HG03280 (cell line): Measurements from ENCODE around the gene ADD3.
"Not testable (repeated sequence)": the region's sequence is repeated elsewhere in the genome, so short reads cannot be mapped to it uniquely, and the experiment has no call there.

Experiments used
- ATAC-seq: cut with Tn5 transposase; IDR thresholded peaks from one replicate; pipeline ENCODE4 v1.9.1; 2021; ENCODE audit warnings: mild to moderate bottlenecking, moderate library complexity; ENCODE audit not compliant: unreplicated experiment

ADD3 gene

GRCh38 chr10:110101464-110102144 lies 93.8 kb downstream of the ADD3 start:
- no peak for ATAC-seq

DNA sequence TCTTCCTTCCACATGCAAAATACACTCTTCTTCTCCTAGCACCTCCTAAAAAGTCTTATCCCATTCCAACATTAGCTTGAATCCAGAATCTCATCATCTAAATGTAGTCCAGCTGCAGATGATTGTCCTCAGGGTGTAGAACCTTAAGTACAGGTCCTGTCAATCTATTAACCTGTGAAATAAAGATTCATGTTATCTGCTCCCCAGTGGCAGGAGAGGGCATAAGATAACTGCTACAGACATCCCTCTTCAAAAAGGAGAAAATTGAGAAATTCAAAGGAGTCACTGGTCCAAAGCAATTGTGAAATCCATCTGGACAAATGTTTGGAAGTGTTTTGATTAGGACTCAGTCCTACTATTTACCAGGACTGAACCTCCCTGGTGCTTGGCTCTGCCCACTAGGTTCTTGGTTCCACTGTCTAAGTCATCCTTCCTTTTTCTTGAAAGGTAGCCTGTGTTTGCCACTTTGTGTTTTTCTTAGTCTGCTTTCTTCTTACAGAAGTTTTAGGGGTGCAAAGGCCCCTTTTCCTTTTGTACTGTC lies 96.2 kb downstream of the ADD3 start:
- ATAC-seq, result no peak

DNA sequence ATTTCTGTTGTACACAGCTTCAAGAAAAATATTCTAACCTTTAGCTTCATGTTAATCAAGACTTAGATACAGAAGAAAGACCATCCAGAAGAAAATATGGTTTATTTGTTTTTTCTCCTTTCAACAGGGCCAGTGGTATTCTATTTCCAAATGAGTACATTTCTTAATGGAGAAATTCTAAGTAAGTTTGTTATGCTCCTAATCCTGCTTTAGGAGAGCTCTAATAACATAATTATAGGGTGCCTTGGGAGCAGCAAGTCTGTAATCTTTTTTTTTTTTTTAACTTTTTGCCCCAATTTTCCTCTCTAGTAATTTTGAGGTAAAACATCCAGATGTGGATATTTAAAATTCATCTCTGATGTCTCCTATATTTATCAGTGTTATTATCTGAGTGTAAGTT lies 98.1 kb downstream of the ADD3 start:
- no peak for ATAC-seq

GRCh38 chr10:110107430-110107829 lies 99.6 kb downstream of the ADD3 start:
- ATAC-seq, result no peak

- ATAC-seq, result no peak
Observed at GRCh38 chr10:110107887-110108286, 100.1 kb downstream of the ADD3 start.

GRCh38 chr10:110109511-110109910 lies 101.7 kb downstream of the ADD3 start:
- no peak for ATAC-seq

DNA sequence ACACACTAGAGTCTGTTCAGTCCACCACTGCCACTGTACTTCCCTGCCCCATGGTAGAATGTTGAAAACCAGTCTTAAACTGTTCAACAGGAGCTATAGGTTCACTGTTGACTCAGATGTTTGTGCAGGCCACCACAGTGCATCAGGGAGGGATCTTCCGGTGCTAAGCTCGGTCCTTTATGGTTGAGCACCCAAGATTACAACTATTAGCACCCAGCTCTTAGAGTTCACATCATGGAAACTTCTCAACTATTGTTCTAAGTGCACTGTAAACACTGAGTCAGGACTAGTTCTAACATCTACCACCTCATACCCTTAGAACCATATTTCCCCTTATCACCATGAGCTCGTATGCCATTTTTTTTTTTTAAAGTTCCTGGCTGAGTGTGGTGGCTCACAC lies 102.6 kb downstream of the ADD3 start:
- ATAC-seq, result no peak

DNA sequence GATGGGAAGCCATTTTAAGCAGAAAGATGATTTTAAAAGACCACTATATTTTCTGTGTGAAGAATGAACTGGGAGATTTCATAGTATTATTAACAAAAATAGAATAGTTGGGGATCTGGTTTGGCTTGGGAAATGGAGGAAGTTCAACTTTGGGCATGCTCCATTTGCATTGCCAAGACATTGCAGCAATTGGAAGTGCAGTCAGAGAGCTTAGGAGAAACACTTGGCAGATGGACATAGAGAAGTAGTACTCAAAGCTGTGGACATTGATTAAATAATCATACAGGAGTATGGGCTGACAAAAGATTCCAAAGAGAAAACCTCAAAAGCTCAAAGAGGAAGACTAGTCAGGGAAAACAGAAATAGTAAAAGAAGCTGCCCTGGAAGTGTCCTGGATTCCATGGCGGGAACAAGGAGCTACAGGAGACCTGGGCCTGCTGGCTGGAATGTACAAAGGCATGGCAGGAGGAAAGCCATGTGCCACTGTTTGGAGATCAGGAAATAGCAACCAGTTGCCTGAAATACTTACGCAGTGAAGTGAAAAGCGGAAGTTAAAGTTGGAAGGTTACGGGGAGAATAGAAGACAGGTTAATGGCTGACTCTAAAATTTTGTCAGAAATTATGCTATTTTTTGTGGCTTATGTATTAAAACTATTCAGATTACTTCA lies 106.0 kb downstream of the ADD3 start:
- no peak for ATAC-seq

DNA sequence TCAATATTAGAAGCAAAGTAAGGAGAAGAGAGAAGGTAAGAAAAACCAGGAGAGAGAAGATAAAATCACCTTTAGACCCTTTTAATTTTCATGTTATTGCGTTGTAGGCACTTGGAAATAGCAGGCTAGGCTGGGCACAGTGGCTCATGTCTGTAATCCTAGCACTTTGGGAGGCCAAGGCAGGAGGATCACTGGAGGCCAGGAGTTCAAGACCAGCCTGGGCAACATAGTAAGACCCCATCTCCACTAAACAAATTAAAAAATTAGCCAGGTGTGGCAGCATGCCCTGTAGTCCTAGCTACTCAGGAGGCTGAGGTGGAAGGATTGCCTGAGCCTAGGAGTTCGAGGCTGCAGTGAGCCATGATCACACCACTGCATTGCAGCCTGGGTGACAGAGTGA lies 106.9 kb downstream of the ADD3 start:
- not testable (repeated sequence) for ATAC-seq

DNA sequence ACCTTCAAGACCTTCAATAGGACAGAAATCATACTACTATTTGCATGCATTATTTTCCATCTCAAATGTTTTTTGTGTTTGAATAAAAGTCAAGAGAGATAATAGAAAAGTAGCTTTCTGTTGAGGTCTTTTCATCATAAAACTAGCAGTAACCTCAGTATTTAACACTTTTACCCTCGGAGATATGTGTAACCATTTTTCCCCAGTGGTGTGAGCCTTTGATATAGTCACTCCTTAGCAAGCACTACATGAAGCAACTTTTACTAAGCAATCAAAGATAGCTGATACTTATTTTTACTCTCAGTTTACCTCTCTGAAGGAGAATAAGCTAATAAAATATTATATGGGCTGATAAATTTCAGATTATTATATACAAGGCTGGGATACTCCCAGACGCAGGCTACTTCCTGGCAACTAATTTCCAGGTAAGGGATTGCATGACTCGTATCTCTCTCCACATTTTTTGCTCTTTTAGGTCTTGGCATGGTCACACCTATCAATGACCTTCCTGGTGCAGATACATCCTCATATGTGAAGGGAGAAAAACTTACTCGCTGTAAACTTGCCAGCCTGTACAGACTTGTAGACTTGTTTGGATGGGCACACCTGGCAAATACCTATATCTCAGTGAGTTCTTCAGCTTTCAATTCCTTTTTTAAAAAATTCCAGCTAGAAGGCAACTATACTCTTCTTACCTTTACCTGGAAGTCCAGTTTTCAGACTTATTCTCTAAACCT lies 108.2 kb downstream of the ADD3 start:
- ATAC-seq, result no peak

- no peak for ATAC-seq
Observed at GRCh38 chr10:110118891-110119621, 111.3 kb downstream of the ADD3 start.

DNA sequence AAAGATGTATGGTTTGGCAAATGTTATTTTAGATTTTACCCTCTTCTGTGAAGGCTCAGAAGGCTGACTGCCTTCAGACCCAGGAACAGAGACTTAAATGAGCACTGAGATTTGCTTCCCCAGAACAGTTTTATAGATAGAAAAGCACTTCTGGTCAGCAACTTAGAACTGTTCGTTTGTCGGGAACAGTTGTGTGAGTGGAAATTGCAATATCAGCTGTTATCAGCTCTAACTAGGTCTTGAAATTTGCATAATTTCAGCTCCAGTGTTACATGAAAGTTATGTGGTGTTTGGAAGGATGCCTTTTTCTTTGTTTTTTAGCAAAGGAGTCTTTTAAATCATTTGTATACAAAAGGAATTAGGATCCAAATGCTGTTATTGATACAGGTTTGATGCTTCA lies 115.8 kb downstream of the ADD3 start:
- ATAC-seq, result no peak

- no peak for ATAC-seq
Observed at GRCh38 chr10:110129490-110129889, 121.7 kb downstream of the ADD3 start.

DNA sequence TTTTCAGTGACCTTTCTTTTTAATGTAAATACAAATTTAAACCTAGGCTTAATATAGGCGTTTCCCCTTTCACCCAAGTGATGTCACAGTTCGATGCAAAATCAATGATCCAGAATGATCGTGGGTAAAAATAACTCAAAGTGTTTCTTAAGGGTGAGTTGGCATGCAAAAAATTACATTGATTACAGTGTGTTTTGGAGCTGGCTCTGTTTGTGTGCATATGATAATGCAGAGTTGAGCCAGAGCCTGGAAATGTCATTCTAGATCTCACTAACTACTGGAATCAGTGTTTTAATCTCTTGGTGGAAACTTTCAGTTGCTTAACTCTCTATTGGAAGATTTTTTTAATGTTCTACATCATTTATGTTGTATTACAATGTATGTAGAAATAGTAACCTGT lies 127.1 kb downstream of the ADD3 start:
- ATAC-seq, result no peak

- not testable (repeated sequence) for ATAC-seq
Observed at GRCh38 chr10:110135836-110136235, 128.1 kb downstream of the ADD3 start.

DNA sequence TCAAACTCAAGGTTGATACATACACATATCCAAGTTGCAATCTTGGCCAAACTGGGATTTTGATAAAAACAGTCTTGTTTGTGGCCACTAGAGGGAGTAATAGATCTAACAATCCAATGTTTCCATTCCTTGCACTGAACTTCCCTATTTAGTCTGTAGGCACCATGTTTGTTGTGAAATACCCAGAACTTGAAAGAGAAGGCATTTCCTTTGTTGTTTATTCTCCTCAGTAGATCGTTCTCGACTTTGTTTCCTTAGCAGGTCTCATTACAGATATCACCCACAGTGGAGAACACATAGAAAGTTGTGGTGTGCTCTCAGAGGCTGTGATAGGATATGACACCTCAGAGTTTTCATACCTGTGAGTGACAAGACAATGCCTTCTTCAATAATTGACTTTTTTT lies 129.4 kb downstream of the ADD3 start:
- peak; percentile 64 for ATAC-seq

- ATAC-seq, result peak; percentile 53
Observed at GRCh38 chr10:110138197-110138812, 130.5 kb downstream of the ADD3 start.

- ATAC-seq, result no peak
Observed at GRCh38 chr10:110141185-110141584, 133.4 kb downstream of the ADD3 start.

- ATAC-seq, result no peak
Observed at GRCh38 chr10:110141871-110142635, 134.3 kb downstream of the ADD3 start.

GRCh38 chr10:110142965-110143364 lies 135.2 kb downstream of the ADD3 start:
- no peak for ATAC-seq
